Small intestine (tissue), 7 donors: Measurements from ENCODE around the gene BOD1L1. TPM values are rescaled to one million over a fixed set of nuclear protein-coding genes. Genes with fewer than 3 reads are reported as not detected.
"Not testable (repeated sequence)": the region's sequence is repeated elsewhere in the genome, so short reads cannot be mapped to it uniquely, and the experiment has no call there.

Experiments
- DNase-seq, 2 donors: peaks; one replicate each; pipeline versions ENCODE4 v3.0.0 to v3.0.0-alpha.2; 2013
- FAIRE-seq: peaks from 2 replicates; lab custom pipeline; 2012; peaks lifted over from hg19 to GRCh38; lab: Jason Lieb, UNC
- H3K27ac ChIP-seq, 3 donors: one replicate each; pipeline ENCODE4 v1.5.1; 2013; ENCODE audit warnings: low read length in 2 of 3, mild to moderate bottlenecking in 2 of 3, control low read depth in 1 of 3, inconsistent platforms in 1 of 3, low read depth in 1 of 3, moderate library complexity in 1 of 3
- H3K27me3 ChIP-seq, 3 donors: one replicate each; pipeline ENCODE4 v1.6.1; 2013; ENCODE audit warnings: low read length in 3 of 3, inconsistent platforms in 1 of 3; ENCODE audit not compliant: control insufficient read depth in 3 of 3, insufficient read depth in 3 of 3
- H3K36me3 ChIP-seq, 3 donors: one replicate each; pipeline ENCODE4 v1.6.1; 2013; ENCODE audit warnings: low read length in 3 of 3, inconsistent platforms in 1 of 3, low read depth in 1 of 3, mild to moderate bottlenecking in 1 of 3, moderate library complexity in 1 of 3; ENCODE audit not compliant: control insufficient read depth in 3 of 3, insufficient read depth in 2 of 3
- H3K4me1 ChIP-seq, 3 donors: one replicate each; pipeline ENCODE4 v1.6.1; 2013; ENCODE audit warnings: low read length in 2 of 3, inconsistent platforms in 1 of 3, low read depth in 1 of 3, mild to moderate bottlenecking in 1 of 3, moderate library complexity in 1 of 3; ENCODE audit not compliant: control insufficient read depth in 3 of 3, insufficient read depth in 2 of 3
- H3K4me3 ChIP-seq, 3 donors: one replicate each; pipeline ENCODE4 v1.5.1; 2013; ENCODE audit warnings: low read length in 3 of 3, control low read depth in 1 of 3, inconsistent platforms in 1 of 3, low read depth in 1 of 3, mild to moderate bottlenecking in 1 of 3, moderate library complexity in 1 of 3
- H3K9me3 ChIP-seq, 2 donors: one replicate each; pipeline ENCODE4 v1.6.1; 2013; ENCODE audit warnings: low read depth in 1 of 2, low read length in 1 of 2; ENCODE audit not compliant: control insufficient read depth in 2 of 2, insufficient read depth in 1 of 2
- WGBS, 3 donors: extraction: QIAGEN DNeasy Blood & Tissue Kit; methylation state at CpG; one replicate each; pipeline ENCODE4 v1.1.7; 2013; 5-methylcytosine and 5-hydroxymethylcytosine counted together
- polyA plus RNA-seq, 4 donors: library from polyadenylated mRNA; stranded (reverse) in 3 of 4; unstranded in 1 of 4; fragments of 200-250 nt in 3 of 4; fragments of 120-200 nt in 1 of 4; gene quantifications; one replicate each; pipeline versions ENCODE4 v1.2.1 to v1.2.3, GENCODE V29; 2013
- donor health status: healthy with polysubstance abuse.
- donor health status: control.
- donor health status: control.
- donor health status: Bipolar disorder and iron deficiency.
- donor health status: healthy.

BOD1L1 gene
- polyA plus RNA-seq, 4 donors: 11.7 to 39.6 (median 13.6) TPM

- Histone ChIP-seq H3K27ac (no peak overlapping the region), H3K9me3 (no peaks in the 10 kb centered on the region), H3K36me3 (peaks cover 9 to 13% (median 12%) of the 10 kb centered on the region in 3 donors), H3K4me1 (no peaks in the 10 kb centered on the region), H3K27me3 (no peaks in the 10 kb centered on the region), H3K4me3 (no peak overlapping the region)
- FAIRE-seq (no peak), DNase-seq (no peak)
These were observed 38.6 kb downstream of the BOD1L1 start for GRCh38 chr4:13588954-13589353.

GRCh38 chr4:13584481-13584880 lies 43.0 kb downstream of the BOD1L1 start:
- no peak for DNase-seq

DNA sequence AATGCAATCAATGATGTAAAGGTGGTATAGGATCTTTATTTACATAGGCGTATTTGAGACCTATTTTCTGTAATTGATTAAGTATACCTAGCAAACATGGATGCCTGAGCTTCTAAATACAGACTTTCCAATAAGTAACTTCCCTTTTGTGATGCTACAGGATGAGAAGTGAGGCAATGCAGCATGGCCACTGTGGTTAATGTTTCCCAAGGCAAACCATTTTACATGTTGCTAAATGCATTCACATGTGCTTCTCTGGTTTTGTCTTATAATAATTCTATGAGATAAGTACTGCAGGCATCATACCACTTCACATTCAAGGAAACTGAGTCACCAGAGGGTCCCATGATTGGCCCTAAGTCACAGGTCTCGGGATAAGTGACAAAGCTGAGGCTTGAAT lies 47.5 kb downstream of the BOD1L1 start:
- Histone ChIP-seq H3K4me1 (no peaks in the 10 kb centered on the region), H3K36me3 (peaks cover 18 to 28% (median 25%) of the 10 kb centered on the region in 3 donors), H3K9me3 (no peaks in the 10 kb centered on the region), H3K4me3 (no peak overlapping the region), H3K27ac (no peak overlapping the region), H3K27me3 (no peaks in the 10 kb centered on the region)
- WGBS, 3 donors: 95 to 99% (median 99%) methylated on average over 2 of the region's 2 CpGs
- FAIRE-seq (no peak), DNase-seq (no peak)

More at GRCh38 chr4:13584481-13584880, 43.0 kb downstream of the BOD1L1 start:
- Histone ChIP-seq H3K4me1 (no peaks in the 10 kb centered on the region), H3K36me3 (peaks cover 14 to 23% (median 19%) of the 10 kb centered on the region in 3 donors), H3K27me3 (no peaks in the 10 kb centered on the region), H3K27ac (no peak overlapping the region), H3K9me3 (no peaks in the 10 kb centered on the region), H3K4me3 (no peak overlapping the region)
- 95 to 99% (median 95%) methylated on average over 5 of the region's 5 CpGs for WGBS, 3 donors
- FAIRE-seq: peak; percentile 5

DNA sequence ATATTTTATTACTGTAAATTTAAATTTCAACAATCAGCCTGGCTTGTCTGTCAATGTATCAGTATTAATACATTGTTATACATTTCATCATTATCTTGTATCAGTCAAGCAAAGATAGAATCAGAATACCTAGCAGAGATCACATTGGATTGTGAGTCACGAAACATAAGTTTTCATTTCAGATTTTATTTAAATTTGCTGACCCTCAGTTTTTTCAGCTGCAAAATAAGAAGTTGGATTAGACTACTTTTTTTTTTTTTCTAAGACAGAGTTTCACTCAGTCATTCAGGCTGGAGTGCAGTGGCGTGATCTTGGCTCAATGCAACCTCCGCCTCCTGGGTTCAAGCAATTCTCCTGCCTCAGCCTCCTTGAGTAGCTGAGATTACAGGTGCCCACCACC lies 49.9 kb downstream of the BOD1L1 start:
- H3K27me3 ChIP-seq: no peaks in the 10 kb centered on the region
- no peak overlapping the region for H3K27ac ChIP-seq
- DNase-seq: no peak
- WGBS, 3 donors: 96 to 100% (median 97%) methylated on average over 3 of the region's 3 CpGs
- H3K36me3 ChIP-seq: peaks cover 20 to 38% (median 36%) of the 10 kb centered on the region in 3 donors
- H3K9me3 ChIP-seq: no peaks in the 10 kb centered on the region
- no peaks in the 10 kb centered on the region for H3K4me1 ChIP-seq
- no peak for FAIRE-seq
- H3K4me3 ChIP-seq: no peak overlapping the region

DNA sequence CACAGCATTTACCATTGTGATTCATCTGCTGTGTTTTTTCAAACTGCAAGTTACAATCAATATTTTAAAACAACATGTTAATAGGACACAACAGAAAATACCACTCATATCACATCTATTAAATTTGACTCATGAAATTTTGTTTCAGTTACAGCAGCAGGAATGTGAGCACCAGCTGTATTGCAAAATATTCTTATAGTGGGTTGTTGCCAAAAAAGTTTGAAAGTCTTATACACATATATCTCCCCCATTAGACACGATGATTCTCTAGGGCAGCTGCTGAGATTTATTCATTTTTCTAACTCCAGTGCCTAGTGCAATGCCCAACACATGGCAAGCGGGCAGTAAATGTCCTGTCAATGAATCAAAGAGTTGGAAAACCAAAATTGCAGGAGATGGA lies 56.6 kb downstream of the BOD1L1 start:
- FAIRE-seq: no peak
- no peaks in the 10 kb centered on the region for H3K4me1 ChIP-seq
- WGBS, 3 donors: 82 to 94% (median 91%) methylated on average over 2 of the region's 2 CpGs
- H3K36me3 ChIP-seq: peaks cover 11 to 40% (median 40%) of the 10 kb centered on the region in 3 donors
- no peak overlapping the region for H3K4me3 ChIP-seq
- H3K9me3 ChIP-seq: no peaks in the 10 kb centered on the region
- H3K27me3 ChIP-seq: no peaks in the 10 kb centered on the region
- no peak for DNase-seq
- no peak overlapping the region for H3K27ac ChIP-seq

DNA sequence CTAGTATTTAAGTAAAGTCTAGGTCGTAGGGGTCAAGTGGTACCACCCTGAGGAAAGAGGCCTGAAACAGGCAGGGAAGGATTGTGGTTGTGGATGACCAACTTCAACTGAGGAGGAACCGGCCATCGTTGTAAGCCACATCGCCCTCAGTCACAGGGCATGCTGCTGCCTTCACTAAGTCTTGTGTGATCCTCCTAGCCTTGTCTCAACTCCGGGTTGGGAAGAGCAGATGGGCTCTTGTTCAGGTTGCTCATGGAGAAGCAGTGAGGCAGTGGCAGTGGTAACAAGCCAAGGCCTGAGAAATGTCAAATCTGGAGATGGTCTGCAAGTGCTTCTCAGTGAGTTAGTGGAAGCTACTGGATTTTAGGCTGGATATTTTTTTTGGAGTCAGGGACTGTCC lies 60.4 kb downstream of the BOD1L1 start:
- H3K4me3 ChIP-seq: no peak overlapping the region
- H3K36me3 ChIP-seq: peaks cover 4 to 26% (median 12%) of the 10 kb centered on the region in 3 donors
- no peaks in the 10 kb centered on the region for H3K9me3 ChIP-seq
- H3K27me3 ChIP-seq: peaks cover 0 to 2% (median 0%) of the 10 kb centered on the region in 3 donors
- H3K4me1 ChIP-seq: no peaks in the 10 kb centered on the region
- H3K27ac ChIP-seq: no peak overlapping the region
- no peak for FAIRE-seq
- WGBS, 3 donors: 96% methylated on average over 5 of the region's 5 CpGs
- no peak for DNase-seq

GRCh38 chr4:13562876-13563275 lies 64.6 kb downstream of the BOD1L1 start:
- 89 to 92% (median 92%) methylated on average over 1 of the region's 1 CpG for WGBS, 3 donors
- Histone ChIP-seq H3K4me3 (no peak overlapping the region), H3K36me3 (peaks cover 0 to 3% (median 3%) of the 10 kb centered on the region in 3 donors), H3K9me3 (no peaks in the 10 kb centered on the region), H3K27me3 (peaks cover 0 to 4% (median 2%) of the 10 kb centered on the region in 3 donors), H3K4me1 (no peaks in the 10 kb centered on the region), H3K27ac (no peak overlapping the region)
- DNase-seq: no peak
- FAIRE-seq: no peak

- no peaks in the 10 kb centered on the region for H3K9me3 ChIP-seq
- 53 to 69% (median 66%) methylated on average over 4 of the region's 4 CpGs for WGBS, 3 donors
- no peak for DNase-seq
- FAIRE-seq: no peak
- no peaks in the 10 kb centered on the region for H3K4me1 ChIP-seq
- H3K4me3 ChIP-seq: no peak overlapping the region
- H3K27ac ChIP-seq: no peak overlapping the region
- peaks cover 0 to 4% (median 2%) of the 10 kb centered on the region in 3 donors for H3K27me3 ChIP-seq
- H3K36me3 ChIP-seq: peaks cover 0 to 2% (median 0%) of the 10 kb centered on the region in 3 donors
These were observed 65.9 kb downstream of the BOD1L1 start for GRCh38 chr4:13561673-13562072.

DNA sequence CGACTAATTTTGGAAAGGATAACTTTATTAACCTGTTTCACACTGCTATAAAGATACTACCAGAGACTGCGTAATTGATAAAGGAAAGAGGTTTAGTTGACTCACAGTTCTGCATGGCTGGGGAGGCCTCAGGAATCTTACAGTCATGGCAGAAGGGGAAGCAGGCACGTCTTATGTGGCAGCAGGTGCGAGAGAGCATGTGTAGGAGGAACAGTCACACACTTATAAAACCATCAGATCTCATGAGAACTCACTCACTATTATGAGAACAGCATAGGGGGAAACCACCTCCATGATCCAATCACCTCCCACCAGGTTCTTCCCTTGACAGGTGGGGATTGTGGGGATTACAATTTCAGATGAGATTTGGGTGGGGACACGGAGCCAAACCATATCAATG lies 67.4 kb downstream of the BOD1L1 start:
- H3K4me1 ChIP-seq, H3K9me3 ChIP-seq, H3K27ac ChIP-seq, H3K36me3 ChIP-seq, H3K4me3 ChIP-seq, DNase-seq, FAIRE-seq, H3K27me3 ChIP-seq: not testable (repeated sequence)
- 57 to 63% (median 62%) methylated on average over 5 of the region's 5 CpGs for WGBS, 3 donors
